ENCODE results near the gene GAB2. TPM values are rescaled to one million over a fixed set of nuclear protein-coding genes. Genes with fewer than 3 reads are reported as not detected.

The GAB2 gene
- total RNA-seq, 1 donor from 2014 or later = 10.4 TPM

GRCh38 chr11:78231962-78232501 is 185.6 kb downstream of the GAB2 start:
- peak overlapping the region; percentile 23 for H3K27ac ChIP-seq (ENCODE audit: low read depth, low read length)
- H3K4me3 ChIP-seq (ENCODE audit: low read length in 3 of 3) = peak overlapping the region in 1 of 3 donors; percentile 17
- H3K36me3 ChIP-seq (ENCODE audit: control insufficient read depth in 3 of 3, insufficient read depth in 3 of 3, low read length in 3 of 3) = peaks cover 0 to 2% (median 0%) of the 10 kb centered on the region in 3 donors
- H3K27me3 ChIP-seq (ENCODE audit: control insufficient read depth in 3 of 3, insufficient read depth in 3 of 3, low read length in 3 of 3) = no peaks in the 10 kb centered on the region
- no peaks in the 10 kb centered on the region for H3K9me3 ChIP-seq (ENCODE audit: control insufficient read depth in 3 of 3, low read length in 3 of 3)
- H3K9ac ChIP-seq (ENCODE audit: low read depth in 1 of 3, low read length in 3 of 3) = no peak overlapping the region
- H3K4me1 ChIP-seq (ENCODE audit: control insufficient read depth in 3 of 3, insufficient read depth in 3 of 3, low read length in 3 of 3) = peaks cover 14 to 25% (median 15%) of the 10 kb centered on the region in 3 donors

- no peaks in the 10 kb centered on the region for H3K9me3 ChIP-seq (ENCODE audit: control insufficient read depth in 3 of 3, low read length in 3 of 3)
- no peak overlapping the region for H3K9ac ChIP-seq (ENCODE audit: low read depth in 1 of 3, low read length in 3 of 3)
- no peak overlapping the region for H3K27ac ChIP-seq (ENCODE audit: low read depth, low read length)
- no peak overlapping the region for H3K4me3 ChIP-seq (ENCODE audit: low read length in 3 of 3)
- peaks cover 14 to 25% (median 15%) of the 10 kb centered on the region in 3 donors for H3K4me1 ChIP-seq (ENCODE audit: control insufficient read depth in 3 of 3, insufficient read depth in 3 of 3, low read length in 3 of 3)
- no peaks in the 10 kb centered on the region for H3K27me3 ChIP-seq (ENCODE audit: control insufficient read depth in 3 of 3, insufficient read depth in 3 of 3, low read length in 3 of 3)
- peaks cover 2 to 10% (median 9%) of the 10 kb centered on the region in 3 donors for H3K36me3 ChIP-seq (ENCODE audit: control insufficient read depth in 3 of 3, insufficient read depth in 3 of 3, low read length in 3 of 3)
Observed at GRCh38 chr11:78230161-78230877, 187.3 kb downstream of the GAB2 start.

GRCh38 chr11:78229106-78229505 is 188.5 kb downstream of the GAB2 start:
- Histone ChIP-seq H3K9ac (ENCODE audit: low read depth in 1 of 3, low read length in 3 of 3) (no peak overlapping the region), H3K4me3 (ENCODE audit: low read length in 3 of 3) (no peak overlapping the region), H3K27me3 (ENCODE audit: control insufficient read depth in 3 of 3, insufficient read depth in 3 of 3, low read length in 3 of 3) (no peaks in the 10 kb centered on the region), H3K9me3 (ENCODE audit: control insufficient read depth in 3 of 3, low read length in 3 of 3) (no peaks in the 10 kb centered on the region), H3K27ac (ENCODE audit: low read depth, low read length) (no peak overlapping the region), H3K36me3 (ENCODE audit: control insufficient read depth in 3 of 3, insufficient read depth in 3 of 3, low read length in 3 of 3) (peaks cover 13 to 21% (median 20%) of the 10 kb centered on the region in 3 donors), H3K4me1 (ENCODE audit: control insufficient read depth in 3 of 3, insufficient read depth in 3 of 3, low read length in 3 of 3) (peaks cover 14 to 25% (median 15%) of the 10 kb centered on the region in 3 donors)

GRCh38 chr11:78228467-78228866 is 189.2 kb downstream of the GAB2 start:
- Histone ChIP-seq H3K36me3 (ENCODE audit: control insufficient read depth in 3 of 3, insufficient read depth in 3 of 3, low read length in 3 of 3) (peaks cover 15 to 26% (median 21%) of the 10 kb centered on the region in 3 donors), H3K4me3 (ENCODE audit: low read length in 3 of 3) (no peak overlapping the region), H3K27ac (ENCODE audit: low read depth, low read length) (no peak overlapping the region), H3K9ac (ENCODE audit: low read depth in 1 of 3, low read length in 3 of 3) (no peak overlapping the region), H3K27me3 (ENCODE audit: control insufficient read depth in 3 of 3, insufficient read depth in 3 of 3, low read length in 3 of 3) (no peaks in the 10 kb centered on the region), H3K4me1 (ENCODE audit: control insufficient read depth in 3 of 3, insufficient read depth in 3 of 3, low read length in 3 of 3) (peaks cover 14 to 25% (median 15%) of the 10 kb centered on the region in 3 donors), H3K9me3 (ENCODE audit: control insufficient read depth in 3 of 3, low read length in 3 of 3) (no peaks in the 10 kb centered on the region)

GRCh38 chr11:78227921-78228320 is 189.7 kb downstream of the GAB2 start:
- H3K27ac ChIP-seq (ENCODE audit: low read depth, low read length) = no peak overlapping the region
- no peak overlapping the region for H3K9ac ChIP-seq (ENCODE audit: low read depth in 1 of 3, low read length in 3 of 3)
- no peaks in the 10 kb centered on the region for H3K27me3 ChIP-seq (ENCODE audit: control insufficient read depth in 3 of 3, insufficient read depth in 3 of 3, low read length in 3 of 3)
- peaks cover 11 to 25% (median 15%) of the 10 kb centered on the region in 3 donors for H3K4me1 ChIP-seq (ENCODE audit: control insufficient read depth in 3 of 3, insufficient read depth in 3 of 3, low read length in 3 of 3)
- no peaks in the 10 kb centered on the region for H3K9me3 ChIP-seq (ENCODE audit: control insufficient read depth in 3 of 3, low read length in 3 of 3)
- no peak overlapping the region for H3K4me3 ChIP-seq (ENCODE audit: low read length in 3 of 3)
- peaks cover 15 to 28% (median 26%) of the 10 kb centered on the region in 3 donors for H3K36me3 ChIP-seq (ENCODE audit: control insufficient read depth in 3 of 3, insufficient read depth in 3 of 3, low read length in 3 of 3)

GRCh38 chr11:78226684-78227680 is 190.6 kb downstream of the GAB2 start:
- Histone ChIP-seq H3K36me3 (ENCODE audit: control insufficient read depth in 3 of 3, insufficient read depth in 3 of 3, low read length in 3 of 3) (peaks cover 16 to 29% (median 28%) of the 10 kb centered on the region in 3 donors), H3K4me1 (ENCODE audit: control insufficient read depth in 3 of 3, insufficient read depth in 3 of 3, low read length in 3 of 3) (peaks cover 2 to 17% (median 7%) of the 10 kb centered on the region in 3 donors)

GRCh38 chr11:78224906-78225420 is 192.7 kb downstream of the GAB2 start:
- Histone ChIP-seq H3K27me3 (ENCODE audit: control insufficient read depth in 3 of 3, insufficient read depth in 3 of 3, low read length in 3 of 3) (no peaks in the 10 kb centered on the region), H3K9ac (ENCODE audit: low read depth in 1 of 3, low read length in 3 of 3) (no peak overlapping the region), H3K9me3 (ENCODE audit: control insufficient read depth in 3 of 3, low read length in 3 of 3) (no peaks in the 10 kb centered on the region), H3K36me3 (ENCODE audit: control insufficient read depth in 3 of 3, insufficient read depth in 3 of 3, low read length in 3 of 3) (peaks cover 27 to 48% (median 45%) of the 10 kb centered on the region in 3 donors), H3K4me1 (ENCODE audit: control insufficient read depth in 3 of 3, insufficient read depth in 3 of 3, low read length in 3 of 3) (no peaks in the 10 kb centered on the region), H3K27ac (ENCODE audit: low read depth, low read length) (no peak overlapping the region), H3K4me3 (ENCODE audit: low read length in 3 of 3) (no peak overlapping the region)

More at GRCh38 chr11:78226684-78227680, 190.6 kb downstream of the GAB2 start:
- no peak overlapping the region for H3K4me3 ChIP-seq (ENCODE audit: low read length in 3 of 3)
- no peaks in the 10 kb centered on the region for H3K27me3 ChIP-seq (ENCODE audit: control insufficient read depth in 3 of 3, insufficient read depth in 3 of 3, low read length in 3 of 3)
- H3K27ac ChIP-seq (ENCODE audit: low read depth, low read length) = no peak overlapping the region
- H3K9me3 ChIP-seq (ENCODE audit: control insufficient read depth in 3 of 3, low read length in 3 of 3) = no peaks in the 10 kb centered on the region
- no peak overlapping the region for H3K9ac ChIP-seq (ENCODE audit: low read depth in 1 of 3, low read length in 3 of 3)

- Histone ChIP-seq H3K4me3 (ENCODE audit: low read length in 3 of 3) (no peak overlapping the region), H3K36me3 (ENCODE audit: control insufficient read depth in 3 of 3, insufficient read depth in 3 of 3, low read length in 3 of 3) (peaks cover 31 to 52% (median 49%) of the 10 kb centered on the region in 3 donors), H3K27ac (ENCODE audit: low read depth, low read length) (no peak overlapping the region), H3K9ac (ENCODE audit: low read depth in 1 of 3, low read length in 3 of 3) (no peak overlapping the region), H3K9me3 (ENCODE audit: control insufficient read depth in 3 of 3, low read length in 3 of 3) (no peaks in the 10 kb centered on the region), H3K4me1 (ENCODE audit: control insufficient read depth in 3 of 3, insufficient read depth in 3 of 3, low read length in 3 of 3) (no peaks in the 10 kb centered on the region), H3K27me3 (ENCODE audit: control insufficient read depth in 3 of 3, insufficient read depth in 3 of 3, low read length in 3 of 3) (no peaks in the 10 kb centered on the region)
Observed at GRCh38 chr11:78224506-78224905, 193.1 kb downstream of the GAB2 start.

GRCh38 chr11:78223320-78223954 is 194.2 kb downstream of the GAB2 start:
- Histone ChIP-seq H3K4me3 (ENCODE audit: low read length in 3 of 3) (no peak overlapping the region), H3K36me3 (ENCODE audit: control insufficient read depth in 3 of 3, insufficient read depth in 3 of 3, low read length in 3 of 3) (peaks cover 39 to 63% (median 58%) of the 10 kb centered on the region in 3 donors), H3K27me3 (ENCODE audit: control insufficient read depth in 3 of 3, insufficient read depth in 3 of 3, low read length in 3 of 3) (no peaks in the 10 kb centered on the region), H3K4me1 (ENCODE audit: control insufficient read depth in 3 of 3, insufficient read depth in 3 of 3, low read length in 3 of 3) (no peaks in the 10 kb centered on the region), H3K27ac (ENCODE audit: low read depth, low read length) (no peak overlapping the region), H3K9me3 (ENCODE audit: control insufficient read depth in 3 of 3, low read length in 3 of 3) (no peaks in the 10 kb centered on the region), H3K9ac (ENCODE audit: low read depth in 1 of 3, low read length in 3 of 3) (no peak overlapping the region)
